ES-I3 (cell line): ENCODE results near the gene CCL21.

Source experiments
- H3K36me3 ChIP-seq: 2 replicates; pipeline ENCODE4 v1.6.1; 2013; ENCODE audit warnings: mild to moderate bottlenecking, low read length, control low read depth, moderate library complexity; ENCODE audit not compliant: insufficient read depth
- H3K4me1 ChIP-seq: 2 replicates; pipeline ENCODE4 v1.6.1; 2013; ENCODE audit warnings: mild to moderate bottlenecking, control low read depth, low read length; ENCODE audit not compliant: insufficient read depth
- H3K9ac ChIP-seq: 2 replicates; pipeline ENCODE4 v1.6.1; 2013; ENCODE audit warnings: low read depth, mild to moderate bottlenecking, low read length, moderate library complexity
- H3K9me3 ChIP-seq: 2 replicates; pipeline ENCODE4 v1.6.1; 2013; ENCODE audit warnings: mild to moderate bottlenecking, low read length, moderate library complexity; ENCODE audit not compliant: control insufficient read depth, insufficient read depth

Gene CCL21

GRCh38 chr9:34690983-34691935 lies 18.7 kb downstream of the CCL21 start, which contains the start of gene CCL19:
TSS of gene CCL19 (minus strand) at chr9:34691276. CDS start at chr9:34691139, 137 bp downstream.
- no peaks in the 10 kb centered on the region for H3K4me1 ChIP-seq

GRCh38 chr9:34689512-34689911 lies 20.4 kb downstream of the CCL21 start:
- H3K36me3 ChIP-seq = no peaks in the 10 kb centered on the region
- no peaks in the 10 kb centered on the region for H3K4me1 ChIP-seq
- H3K9me3 ChIP-seq = no peaks in the 10 kb centered on the region
- no peak overlapping the region for H3K9ac ChIP-seq

More at GRCh38 chr9:34690983-34691935, 18.7 kb downstream of the CCL21 start, which contains the start of gene CCL19:
- Histone ChIP-seq H3K9me3 (no peaks in the 10 kb centered on the region), H3K36me3 (no peaks in the 10 kb centered on the region), H3K9ac (no peak within 1 kb of the TSS)

GRCh38 chr9:34689116-34689470 lies 20.8 kb downstream of the CCL21 start:
- H3K36me3 ChIP-seq = no peaks in the 10 kb centered on the region
- H3K4me1 ChIP-seq = no peaks in the 10 kb centered on the region
- H3K9me3 ChIP-seq = no peaks in the 10 kb centered on the region
- no peak overlapping the region for H3K9ac ChIP-seq

GRCh38 chr9:34688329-34689115 lies 21.4 kb downstream of the CCL21 start:
- Histone ChIP-seq H3K36me3 (no peaks in the 10 kb centered on the region), H3K4me1 (no peaks in the 10 kb centered on the region), H3K9me3 (no peaks in the 10 kb centered on the region), H3K9ac (no peak overlapping the region)

GRCh38 chr9:34687276-34688030 lies 22.5 kb downstream of the CCL21 start:
- Histone ChIP-seq H3K36me3 (no peaks in the 10 kb centered on the region), H3K9ac (no peak overlapping the region)

GRCh38 chr9:34686732-34687131 lies 23.2 kb downstream of the CCL21 start:
- no peak overlapping the region for H3K9ac ChIP-seq
- no peaks in the 10 kb centered on the region for H3K36me3 ChIP-seq
- no peaks in the 10 kb centered on the region for H3K4me1 ChIP-seq
- no peaks in the 10 kb centered on the region for H3K9me3 ChIP-seq

More at GRCh38 chr9:34687276-34688030, 22.5 kb downstream of the CCL21 start:
- no peaks in the 10 kb centered on the region for H3K4me1 ChIP-seq
- H3K9me3 ChIP-seq = no peaks in the 10 kb centered on the region

- Histone ChIP-seq H3K4me1 (no peaks in the 10 kb centered on the region), H3K36me3 (no peaks in the 10 kb centered on the region), H3K9me3 (no peaks in the 10 kb centered on the region)
Measured at GRCh38 chr9:34686231-34686630, 23.7 kb downstream of the CCL21 start.

GRCh38 chr9:34685591-34685990 lies 24.3 kb downstream of the CCL21 start:
- Histone ChIP-seq H3K36me3 (no peaks in the 10 kb centered on the region), H3K9me3 (no peaks in the 10 kb centered on the region), H3K9ac (no peak overlapping the region), H3K4me1 (no peaks in the 10 kb centered on the region)

More at GRCh38 chr9:34686231-34686630, 23.7 kb downstream of the CCL21 start:
- H3K9ac ChIP-seq = no peak overlapping the region

- Histone ChIP-seq H3K9ac (no peak overlapping the region), H3K9me3 (no peaks in the 10 kb centered on the region), H3K36me3 (no peaks in the 10 kb centered on the region), H3K4me1 (no peaks in the 10 kb centered on the region)
Measured at GRCh38 chr9:34684816-34685215, 25.1 kb downstream of the CCL21 start.

- H3K9me3 ChIP-seq = no peaks in the 10 kb centered on the region
- no peaks in the 10 kb centered on the region for H3K36me3 ChIP-seq
- H3K9ac ChIP-seq = no peak overlapping the region
- no peaks in the 10 kb centered on the region for H3K4me1 ChIP-seq
Measured at GRCh38 chr9:34684145-34684544, 25.8 kb downstream of the CCL21 start.

- Histone ChIP-seq H3K9me3 (no peaks in the 10 kb centered on the region), H3K9ac (no peak overlapping the region), H3K36me3 (no peaks in the 10 kb centered on the region), H3K4me1 (no peaks in the 10 kb centered on the region)
Measured at GRCh38 chr9:34675869-34676268, 34.1 kb downstream of the CCL21 start.

GRCh38 chr9:34675048-34675714 lies 34.8 kb downstream of the CCL21 start:
- H3K4me1 ChIP-seq = no peaks in the 10 kb centered on the region

GRCh38 chr9:34674440-34674839 lies 35.5 kb downstream of the CCL21 start:
- no peak overlapping the region for H3K9ac ChIP-seq
- H3K36me3 ChIP-seq = no peaks in the 10 kb centered on the region
- H3K9me3 ChIP-seq = no peaks in the 10 kb centered on the region; the same call in 1 of the 2 replicates
- H3K4me1 ChIP-seq = no peaks in the 10 kb centered on the region

More at GRCh38 chr9:34675048-34675714, 34.8 kb downstream of the CCL21 start:
- Histone ChIP-seq H3K9me3 (no peaks in the 10 kb centered on the region), H3K36me3 (no peaks in the 10 kb centered on the region), H3K9ac (no peak overlapping the region)
